ENCODE measurements around the gene WDR35.

The WDR35 gene

GRCh38 chr2:20012282-20013125, 22.6 kb upstream of the WDR35 start, which contains the start of gene MATN3:
Gene MATN3 (minus strand): TSS chr2:20012668. CDS start chr2:20012631, 37 bp downstream.
- in situ Hi-C loops (cut with HindIII; ENCODE audit: low pct_ligation_motif_present, low pct_unique_long_range_greater_than_20kb, low sequenced_read_pairs): no loop called here
- DNase-seq: peak; percentile 62

GRCh38 chr2:20012032-20012281, 22.1 kb upstream of the WDR35 start:
- DNase-seq: no peak
- in situ Hi-C loops (cut with HindIII; ENCODE audit: low pct_ligation_motif_present, low pct_unique_long_range_greater_than_20kb, low sequenced_read_pairs): no loop called here

- no peak for DNase-seq
- in situ Hi-C loops (cut with HindIII; ENCODE audit: low pct_ligation_motif_present, low pct_unique_long_range_greater_than_20kb, low sequenced_read_pairs): no loop called here
Observed at GRCh38 chr2:20011276-20012031, 21.5 kb upstream of the WDR35 start.

- in situ Hi-C loops (cut with HindIII; ENCODE audit: low pct_ligation_motif_present, low pct_unique_long_range_greater_than_20kb, low sequenced_read_pairs): no loop called here
- DNase-seq: no peak
Observed at GRCh38 chr2:20008703-20009102, 18.8 kb upstream of the WDR35 start.

- DNase-seq: no peak
- in situ Hi-C loops (cut with HindIII; ENCODE audit: low pct_ligation_motif_present, low pct_unique_long_range_greater_than_20kb, low sequenced_read_pairs): no loop called here
Observed at GRCh38 chr2:20005891-20006470, 16.1 kb upstream of the WDR35 start.

- DNase-seq: no peak
- in situ Hi-C loops (cut with HindIII; ENCODE audit: low pct_ligation_motif_present, low pct_unique_long_range_greater_than_20kb, low sequenced_read_pairs): no loop called here
Observed at GRCh38 chr2:20005067-20005627, 15.2 kb upstream of the WDR35 start.

GRCh38 chr2:20001361-20001863, 11.5 kb upstream of the WDR35 start:
- DNase-seq: no peak

GRCh38 chr2:19993731-19994130, 3.8 kb upstream of the WDR35 start:
- no peak for DNase-seq
- in situ Hi-C loops (cut with HindIII; ENCODE audit: low pct_ligation_motif_present, low pct_unique_long_range_greater_than_20kb, low sequenced_read_pairs): no loop called here

More at GRCh38 chr2:20001361-20001863, 11.5 kb upstream of the WDR35 start:
- in situ Hi-C loops (cut with HindIII; ENCODE audit: low pct_ligation_motif_present, low pct_unique_long_range_greater_than_20kb, low sequenced_read_pairs): no loop called here

- DNase-seq: no peak
- in situ Hi-C loops (cut with HindIII; ENCODE audit: low pct_ligation_motif_present, low pct_unique_long_range_greater_than_20kb, low sequenced_read_pairs): no loop called here
Observed at GRCh38 chr2:19991895-19992294, 2.0 kb upstream of the WDR35 start.

GRCh38 chr2:19990416-19990728, 467 bp upstream of the WDR35 start:
- no peak for DNase-seq
- in situ Hi-C loops (cut with HindIII; ENCODE audit: low pct_ligation_motif_present, low pct_unique_long_range_greater_than_20kb, low sequenced_read_pairs): no loop called here

- in situ Hi-C loops (cut with HindIII; ENCODE audit: low pct_ligation_motif_present, low pct_unique_long_range_greater_than_20kb, low sequenced_read_pairs): no loop called here
- DNase-seq: no peak
Observed at GRCh38 chr2:19989342-19989666, 601 bp downstream of the WDR35 start.

- in situ Hi-C loops (cut with HindIII; ENCODE audit: low pct_ligation_motif_present, low pct_unique_long_range_greater_than_20kb, low sequenced_read_pairs): no loop called here
- no peak for DNase-seq
Observed at GRCh38 chr2:19988600-19988999, 1.3 kb downstream of the WDR35 start.

- in situ Hi-C loops (cut with HindIII; ENCODE audit: low pct_ligation_motif_present, low pct_unique_long_range_greater_than_20kb, low sequenced_read_pairs): no loop called here
- no peak for DNase-seq
Observed at GRCh38 chr2:19987936-19988335, 2.0 kb downstream of the WDR35 start.

- no peak for DNase-seq
- in situ Hi-C loops (cut with HindIII; ENCODE audit: low pct_ligation_motif_present, low pct_unique_long_range_greater_than_20kb, low sequenced_read_pairs): no loop called here
Observed at GRCh38 chr2:19982268-19982667, 7.6 kb downstream of the WDR35 start.

GRCh38 chr2:19979932-19980331, 10.0 kb downstream of the WDR35 start:
- DNase-seq: no peak
- in situ Hi-C loops (cut with HindIII; ENCODE audit: low pct_ligation_motif_present, low pct_unique_long_range_greater_than_20kb, low sequenced_read_pairs): no loop called here

- in situ Hi-C loops (cut with HindIII; ENCODE audit: low pct_ligation_motif_present, low pct_unique_long_range_greater_than_20kb, low sequenced_read_pairs): no loop called here
- no peak for DNase-seq
Observed at GRCh38 chr2:19973466-19973865, 16.4 kb downstream of the WDR35 start.

GRCh38 chr2:19971691-19972090, 18.2 kb downstream of the WDR35 start:
- DNase-seq: no peak
- in situ Hi-C loops (cut with HindIII; ENCODE audit: low pct_ligation_motif_present, low pct_unique_long_range_greater_than_20kb, low sequenced_read_pairs): no loop called here

GRCh38 chr2:19963386-19963785, 26.5 kb downstream of the WDR35 start:
- in situ Hi-C loops (cut with HindIII; ENCODE audit: low pct_ligation_motif_present, low pct_unique_long_range_greater_than_20kb, low sequenced_read_pairs): no loop called here
- DNase-seq: no peak
